GM18511 (cell line): ENCODE measurements around the gene CCDC30.

ENCODE experiments used
- ATAC-seq: cut with Tn5 transposase; IDR thresholded peaks from one replicate; pipeline ENCODE4 v1.9.1; 2021; ENCODE audit warnings: mild to moderate bottlenecking, moderate library complexity; ENCODE audit not compliant: unreplicated experiment

Gene CCDC30

GRCh38 chr1:42462828-42463763 lies at the start of gene CCDC30:
Gene CCDC30 (plus strand): TSS chr1:42463286. CDS start chr1:42480552, 17,266 bp downstream.
- ATAC-seq: peak; percentile 100

GRCh38 chr1:42414551-42415496 lies 48.3 kb upstream of the CCDC30 start:
- ATAC-seq: no peak

- ATAC-seq: no peak
Measured at GRCh38 chr1:42417166-42417565, 45.9 kb upstream of the CCDC30 start.

GRCh38 chr1:42418516-42418915 lies 44.6 kb upstream of the CCDC30 start:
- no peak for ATAC-seq

- ATAC-seq: no peak
Measured at GRCh38 chr1:42419126-42419821, 43.8 kb upstream of the CCDC30 start.

- no peak for ATAC-seq
Measured at GRCh38 chr1:42420121-42420520, 43.0 kb upstream of the CCDC30 start.

- ATAC-seq: no peak
Measured at GRCh38 chr1:42420911-42421585, 42.0 kb upstream of the CCDC30 start.

- no peak for ATAC-seq
Measured at GRCh38 chr1:42422737-42423136, 40.3 kb upstream of the CCDC30 start.

- ATAC-seq: no peak
Measured at GRCh38 chr1:42423681-42424080, 39.4 kb upstream of the CCDC30 start.

- no peak for ATAC-seq
Measured at GRCh38 chr1:42424201-42424600, 38.9 kb upstream of the CCDC30 start.

- no peak for ATAC-seq
Measured at GRCh38 chr1:42427240-42427639, 35.8 kb upstream of the CCDC30 start.

- no peak for ATAC-seq
Measured at GRCh38 chr1:42429603-42430002, 33.5 kb upstream of the CCDC30 start.

- no peak for ATAC-seq
Measured at GRCh38 chr1:42430286-42431135, 32.6 kb upstream of the CCDC30 start.

- ATAC-seq: no peak
Measured at GRCh38 chr1:42431514-42431913, 31.6 kb upstream of the CCDC30 start.

- ATAC-seq: no peak
Measured at GRCh38 chr1:42432714-42433113, 30.4 kb upstream of the CCDC30 start.

GRCh38 chr1:42433369-42433768 lies 29.7 kb upstream of the CCDC30 start:
- no peak for ATAC-seq

GRCh38 chr1:42434340-42434739 lies 28.7 kb upstream of the CCDC30 start:
- no peak for ATAC-seq

- no peak for ATAC-seq
Measured at GRCh38 chr1:42439940-42440339, 23.1 kb upstream of the CCDC30 start.

- no peak for ATAC-seq
Measured at GRCh38 chr1:42442662-42443061, 20.4 kb upstream of the CCDC30 start.
